ENCODE results near the gene AQP12A.

DNA sequence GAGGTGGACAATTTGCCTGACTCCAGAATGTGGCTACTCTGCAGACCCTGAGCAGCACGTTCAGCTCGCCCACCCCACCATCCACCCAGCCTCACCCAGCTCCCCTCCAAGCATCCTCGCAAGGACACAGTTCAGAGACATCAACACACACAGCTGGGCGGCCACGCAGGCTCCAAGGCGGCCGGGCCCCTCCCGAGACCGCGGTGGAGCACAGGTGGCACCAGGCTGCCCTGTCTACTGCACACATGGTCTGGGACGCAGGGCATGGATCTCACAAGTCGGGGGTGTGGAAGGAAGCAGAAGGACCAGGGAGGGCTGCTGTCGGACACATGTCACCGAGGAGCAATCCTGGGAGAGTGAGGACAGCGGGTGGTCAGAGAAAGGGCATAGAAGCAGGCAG, 36.2 kb downstream of the AQP12A start:
- TF ChIP-seq, protein P1, sequence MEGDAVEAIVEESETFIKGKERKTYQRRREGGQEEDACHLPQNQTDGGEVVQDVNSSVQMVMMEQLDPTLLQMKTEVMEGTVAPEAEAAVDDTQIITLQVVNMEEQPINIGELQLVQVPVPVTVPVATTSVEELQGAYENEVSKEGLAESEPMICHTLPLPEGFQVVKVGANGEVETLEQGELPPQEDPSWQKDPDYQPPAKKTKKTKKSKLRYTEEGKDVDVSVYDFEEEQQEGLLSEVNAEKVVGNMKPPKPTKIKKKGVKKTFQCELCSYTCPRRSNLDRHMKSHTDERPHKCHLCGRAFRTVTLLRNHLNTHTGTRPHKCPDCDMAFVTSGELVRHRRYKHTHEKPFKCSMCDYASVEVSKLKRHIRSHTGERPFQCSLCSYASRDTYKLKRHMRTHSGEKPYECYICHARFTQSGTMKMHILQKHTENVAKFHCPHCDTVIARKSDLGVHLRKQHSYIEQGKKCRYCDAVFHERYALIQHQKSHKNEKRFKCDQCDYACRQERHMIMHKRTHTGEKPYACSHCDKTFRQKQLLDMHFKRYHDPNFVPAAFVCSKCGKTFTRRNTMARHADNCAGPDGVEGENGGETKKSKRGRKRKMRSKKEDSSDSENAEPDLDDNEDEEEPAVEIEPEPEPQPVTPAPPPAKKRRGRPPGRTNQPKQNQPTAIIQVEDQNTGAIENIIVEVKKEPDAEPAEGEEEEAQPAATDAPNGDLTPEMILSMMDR (IDR thresholded peaks at IDR 0.05), result no peak
- TF ChIP-seq POLR2AphosphoS5 (IDR thresholded peaks at IDR 0.05), result no peak
